GM18526 (cell line): ENCODE results near the gene PAX2.

Experiments used
- POLR2A ChIP-seq: IDR thresholded peaks from 3 replicates; pipeline ENCODE4 v1.6.1; 2011; ENCODE audit not compliant: insufficient read length; ENCODE audit errors: extremely low read depth

Gene PAX2

GRCh38 chr10:100805543-100806355, 60.4 kb downstream of the PAX2 start:
- TF ChIP-seq POLR2A: no peak

DNA sequence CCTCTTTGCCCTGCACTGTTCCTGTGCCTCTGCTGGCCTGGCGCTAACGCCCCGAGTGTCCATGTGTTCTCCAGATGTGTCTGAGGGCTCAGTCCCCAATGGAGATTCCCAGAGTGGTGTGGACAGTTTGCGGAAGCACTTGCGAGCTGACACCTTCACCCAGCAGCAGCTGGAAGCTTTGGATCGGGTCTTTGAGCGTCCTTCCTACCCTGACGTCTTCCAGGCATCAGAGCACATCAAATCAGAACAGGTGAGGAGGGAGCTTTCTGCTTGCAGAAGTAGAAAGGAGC, 60.9 kb downstream of the PAX2 start:
- no peak for TF ChIP-seq POLR2A

GRCh38 chr10:100807241-100807951, 62.0 kb downstream of the PAX2 start:
- TF ChIP-seq POLR2A: no peak

DNA sequence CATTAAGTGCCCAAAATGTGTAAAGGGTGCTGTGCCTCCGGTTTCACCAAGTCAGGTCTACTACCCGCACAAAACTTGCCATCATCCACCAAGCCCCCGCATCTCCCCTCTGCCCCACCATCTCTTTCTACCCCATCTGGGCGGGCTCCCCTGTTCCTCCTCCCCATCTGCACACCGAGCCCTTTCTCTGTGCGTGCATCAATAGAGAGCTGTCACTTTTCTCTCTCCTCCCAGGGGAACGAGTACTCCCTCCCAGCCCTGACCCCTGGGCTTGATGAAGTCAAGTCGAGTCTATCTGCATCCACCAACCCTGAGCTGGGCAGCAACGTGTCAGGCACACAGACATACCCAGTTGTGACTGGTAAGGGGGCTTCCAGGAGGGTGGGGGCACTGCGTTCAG, 63.5 kb downstream of the PAX2 start:
- TF ChIP-seq POLR2A: no peak

DNA sequence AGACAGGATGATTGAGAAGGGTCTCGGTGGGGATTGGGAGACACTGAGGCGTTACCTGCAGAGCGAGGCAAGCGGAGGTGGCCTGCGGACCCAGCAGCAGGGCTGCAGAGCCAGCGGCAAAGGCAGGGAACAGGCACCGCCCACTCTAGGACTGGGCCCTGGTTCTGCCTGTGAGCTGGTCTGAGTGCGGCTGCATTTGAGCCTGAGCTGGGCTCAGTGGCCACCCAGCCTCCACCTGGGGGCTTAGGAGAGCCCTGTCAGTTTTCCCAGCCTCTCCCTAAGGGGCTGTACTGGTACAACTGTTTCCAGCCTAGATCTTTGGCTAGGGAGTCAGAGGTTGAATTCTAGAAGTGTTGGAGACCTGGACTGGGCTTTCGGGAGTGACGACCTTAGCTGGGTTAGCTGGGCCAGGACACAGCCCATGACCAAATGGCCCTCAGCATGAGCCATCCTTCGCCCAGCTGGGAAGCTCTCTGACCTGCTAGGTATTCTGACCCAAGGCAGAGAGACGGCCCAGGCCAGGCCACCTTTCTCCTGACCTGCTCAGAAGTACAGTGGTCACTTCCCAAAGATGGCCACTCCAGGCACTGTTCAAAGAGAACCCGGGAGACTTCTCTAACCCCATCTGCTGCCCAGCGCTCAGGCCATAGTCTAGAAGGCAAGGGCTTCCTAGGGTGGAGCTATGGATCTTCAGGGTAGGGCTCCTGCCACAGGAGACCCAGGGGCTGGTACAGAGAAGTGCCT, 64.9 kb downstream of the PAX2 start:
- no peak for TF ChIP-seq POLR2A

GRCh38 chr10:100810835-100811116, 65.4 kb downstream of the PAX2 start:
- no peak for TF ChIP-seq POLR2A

DNA sequence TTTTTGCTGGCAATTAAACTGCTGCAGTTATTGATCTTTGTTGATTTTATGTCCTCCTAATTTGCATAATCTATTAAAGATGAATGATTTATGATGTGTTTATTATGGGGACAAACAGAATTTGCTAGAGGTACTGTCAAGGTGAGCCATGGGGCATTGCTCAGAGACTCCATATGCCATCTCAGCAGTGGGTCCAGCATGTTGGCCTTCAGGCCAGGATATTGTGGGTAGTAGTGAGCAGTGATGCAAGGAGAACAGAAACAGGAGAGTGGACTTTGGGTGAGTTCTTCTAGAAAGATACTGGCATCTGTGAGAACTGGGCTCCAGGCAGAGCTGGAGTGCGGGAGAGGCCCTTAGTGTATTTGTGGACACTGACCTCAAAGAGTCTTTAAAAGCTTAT, 65.9 kb downstream of the PAX2 start:
- no peak for TF ChIP-seq POLR2A

DNA sequence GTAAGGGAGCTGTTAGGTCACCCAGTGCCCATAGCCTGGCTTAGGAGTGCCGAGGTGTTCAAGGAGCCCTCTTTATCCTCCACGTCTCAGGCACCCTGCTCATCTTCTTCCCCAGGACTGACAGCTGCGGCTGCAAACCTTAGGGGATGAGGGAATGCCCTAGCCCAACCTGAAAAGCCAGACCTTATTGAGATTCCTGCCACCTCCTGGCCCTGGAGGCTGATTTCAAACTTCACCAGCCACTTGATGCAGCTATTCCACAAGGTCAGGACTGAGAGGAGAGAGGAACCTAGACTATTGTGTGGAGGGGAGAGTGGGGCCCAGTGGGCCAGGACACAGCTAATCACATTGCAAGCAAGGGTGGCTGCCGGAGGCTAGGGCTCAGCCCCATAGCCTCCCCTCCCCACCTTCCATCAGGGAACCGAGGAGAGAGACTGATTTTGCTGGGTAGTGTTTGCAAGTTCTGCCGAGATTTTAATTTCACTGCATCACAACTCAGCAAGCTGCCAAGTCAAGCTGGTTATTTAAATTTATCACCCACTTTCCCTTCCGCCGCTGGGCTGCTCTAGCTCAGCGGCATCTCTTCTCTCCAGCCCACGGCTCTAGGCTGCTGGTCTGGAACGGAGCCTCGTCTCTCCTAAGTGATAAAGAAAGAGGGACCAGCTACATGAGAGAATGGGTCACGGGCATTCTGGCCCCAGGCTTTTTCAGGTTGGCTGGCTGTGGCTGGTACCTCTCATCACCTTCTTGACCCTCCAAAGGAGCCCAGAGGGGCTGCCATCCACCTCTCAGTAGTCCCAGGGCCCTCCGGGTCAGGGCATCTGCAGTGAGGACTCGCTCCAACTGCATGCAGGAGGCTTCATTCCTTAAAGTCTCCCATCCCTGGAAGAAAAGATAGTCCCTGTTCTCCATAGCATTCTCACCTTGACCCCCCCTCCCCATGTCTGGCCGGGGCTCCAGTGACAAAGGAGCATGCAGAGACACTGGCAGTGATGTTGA, 66.7 kb downstream of the PAX2 start:
- no peak for TF ChIP-seq POLR2A

- no peak for TF ChIP-seq POLR2A
Observed at GRCh38 chr10:100812978-100813377, 67.6 kb downstream of the PAX2 start.

- TF ChIP-seq POLR2A: no peak
Observed at GRCh38 chr10:100814751-100815474, 69.5 kb downstream of the PAX2 start.

DNA sequence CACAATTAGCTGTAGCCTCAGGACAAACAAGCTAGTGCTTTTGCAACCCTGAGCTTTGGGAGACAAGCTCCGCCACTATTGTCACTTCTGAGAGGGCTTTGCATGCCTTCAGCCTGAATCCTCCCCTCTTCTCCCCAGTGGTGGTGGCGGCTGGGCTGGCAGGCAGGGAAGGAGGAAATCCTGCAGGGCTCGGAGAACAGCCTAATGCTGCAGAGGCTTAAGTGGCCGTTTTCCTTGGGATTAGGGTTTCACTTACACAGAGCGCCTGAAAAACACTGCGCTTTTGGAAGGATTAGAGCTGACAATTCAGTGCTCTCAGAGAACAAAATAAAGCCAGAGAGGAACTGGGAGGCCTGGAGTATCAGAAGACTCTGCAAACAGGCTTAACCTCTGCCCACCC, 71.3 kb downstream of the PAX2 start:
- TF ChIP-seq POLR2A: no peak

GRCh38 chr10:100817268-100817839, 72.0 kb downstream of the PAX2 start:
- TF ChIP-seq POLR2A: no peak

DNA sequence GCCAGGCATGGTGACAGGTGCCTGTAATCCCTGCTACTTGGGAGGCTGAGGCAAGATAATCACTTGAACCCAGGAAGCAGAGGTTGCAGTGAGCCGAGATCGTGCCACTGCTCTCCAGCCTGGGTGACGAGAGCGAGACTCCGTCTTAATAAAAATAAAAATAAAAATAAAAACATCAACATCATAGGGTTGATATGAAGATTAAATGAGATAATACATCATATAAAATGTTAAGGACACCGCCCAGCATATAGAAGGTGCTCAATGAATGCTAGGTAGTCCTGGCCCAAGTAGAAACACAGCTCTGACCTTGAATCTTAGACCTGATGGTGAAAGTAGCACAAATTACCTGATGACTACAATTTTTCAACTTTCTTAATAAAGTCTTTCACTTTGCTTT, 74.0 kb downstream of the PAX2 start:
- TF ChIP-seq POLR2A: no peak

DNA sequence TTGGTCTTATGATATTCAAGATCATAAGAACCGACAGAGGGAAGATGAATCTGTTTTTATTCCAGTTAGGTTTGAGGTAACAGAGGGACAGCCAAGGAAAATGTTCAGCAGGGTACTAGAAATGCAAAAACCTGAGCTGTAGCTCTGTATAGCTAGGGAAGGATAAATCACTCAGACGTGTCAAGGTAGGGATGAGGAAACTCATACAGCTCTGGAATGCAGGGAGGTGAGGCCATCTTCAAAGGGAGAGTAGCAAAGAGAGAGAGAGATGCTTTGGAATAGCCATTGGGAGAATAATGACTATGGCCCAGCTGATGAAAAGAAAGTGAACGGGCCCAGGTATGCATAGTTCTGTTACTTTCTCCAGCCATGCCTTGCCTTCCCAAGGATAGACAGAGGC, 77.8 kb downstream of the PAX2 start:
- no peak for TF ChIP-seq POLR2A
